Endothelial cell of umbilical vein (primary cell): ENCODE data around the gene KLRF1. TPM values are rescaled to one million over a fixed set of nuclear protein-coding genes. Genes with fewer than 3 reads are reported as not detected.

Experiments
- BruUV-seq: library from RNA; stranded (reverse); fragments of 400-500 nt; replicated peaks from 2 replicates; lab custom pipeline; 2021; lab: Mats Ljungman, UMichigan
- CTCF ChIA-PET: fragments of 300-600, 350-600 bp; sonication (Branson Sonifier 250); formaldehyde crosslinking; loops from one replicate; lab custom pipeline; 2021; ENCODE audit warnings: antibody characterized with exemption, inconsistent platforms; lab: Charles Lee
- POLR2A ChIA-PET: fragments of 300-600, 350-600 bp; sonication (Branson Sonifier 250); formaldehyde crosslinking; loops from one replicate; lab custom pipeline; 2021; ENCODE audit warnings: antibody characterized with exemption, inconsistent platforms; lab: Charles Lee
- DNase-seq: peaks from one replicate; pipeline ENCODE4 v3.0.0-alpha.2; 2011; ENCODE audit warnings: low read depth, low spot score
- FAIRE-seq: peaks from 2 replicates; lab custom pipeline; 2011; peaks lifted over from hg19 to GRCh38; lab: Jason Lieb, UNC
- H2AFZ ChIP-seq: 2 replicates; pipeline ENCODE4 v1.6.0; 2012; ENCODE audit warnings: low read depth, low read length, control low read depth, inconsistent platforms
- H3K27ac ChIP-seq: 2 replicates; pipeline ENCODE4 v1.5.1; 2011; ENCODE audit warnings: low read depth, mild to moderate bottlenecking, control low read depth, low read length, moderate library complexity; ENCODE audit not compliant: insufficient read depth
- H3K27me3 ChIP-seq, 2 experiments: 2 replicates each; pipeline versions ENCODE4 v1.6.0 to v1.6.1; 2011; ENCODE audit warnings: low read length in 2 of 2, mixed read lengths in 1 of 2; ENCODE audit not compliant: control insufficient read depth in 2 of 2, insufficient read depth in 2 of 2
- H3K36me3 ChIP-seq, 2 experiments: 2 replicates in 1 of 2; 3 replicates in 1 of 2; pipeline ENCODE4 v1.5.1; 2011; ENCODE audit warnings: low read length in 2 of 2, mild to moderate bottlenecking in 1 of 2, moderate library complexity in 1 of 2; ENCODE audit not compliant: control insufficient read depth in 2 of 2, insufficient read depth in 2 of 2; ENCODE audit errors: extremely low read depth in 1 of 2
- H3K4me1 ChIP-seq: 3 replicates; pipeline ENCODE4 v1.5.1; 2011; ENCODE audit warnings: mild to moderate bottlenecking, low read length; ENCODE audit not compliant: control insufficient read depth, insufficient read depth; ENCODE audit errors: extremely low read depth
- H3K4me2 ChIP-seq: 2 replicates; pipeline ENCODE4 v1.6.1; 2011; ENCODE audit warnings: low read length, control low read depth, mixed read lengths; ENCODE audit not compliant: insufficient read depth
- H3K4me3 ChIP-seq, 3 experiments: fragments of 200-600 bp in 1 of 3; sonication (generic), shearing (Covaris generic) in 1 of 3; replicated peaks in 1 of 3; 2 replicates each; pipeline ENCODE4 v1.5.1; 2011 to 2016; ENCODE audit warnings: control low read depth in 3 of 3, low read length in 3 of 3, mild to moderate bottlenecking in 2 of 3, inconsistent platforms in 1 of 3, low read depth in 1 of 3, moderate library complexity in 1 of 3; ENCODE audit not compliant: insufficient read depth in 1 of 3
- H3K79me2 ChIP-seq: 2 replicates; pipeline ENCODE4 v1.6.0; 2012; ENCODE audit warnings: low read length, inconsistent platforms; ENCODE audit not compliant: control insufficient read depth, insufficient read depth
- H3K9ac ChIP-seq: replicated peaks from 2 replicates; pipeline ENCODE3; 2011; ENCODE audit warnings: low read length, control low read depth; ENCODE audit not compliant: insufficient read depth; ENCODE audit errors: extremely low read depth
- H3K9me1 ChIP-seq: replicated peaks from 3 replicates; pipeline ENCODE4 v1.6.0; 2011; ENCODE audit warnings: mild to moderate bottlenecking, low read length; ENCODE audit not compliant: control insufficient read depth, insufficient read depth; ENCODE audit errors: extremely low read depth
- H3K9me3 ChIP-seq: replicated peaks from 2 replicates; pipeline ENCODE4 v1.5.1; 2012; ENCODE audit warnings: low read length, inconsistent platforms; ENCODE audit not compliant: control insufficient read depth, insufficient read depth
- H4K20me1 ChIP-seq: replicated peaks from 2 replicates; pipeline ENCODE3; 2011; ENCODE audit warnings: mild to moderate bottlenecking, low read length; ENCODE audit not compliant: control insufficient read depth, insufficient read depth; ENCODE audit errors: extremely low read depth
- EZH2 ChIP-seq: IDR thresholded peaks from 2 replicates; pipeline ENCODE4 v1.6.1; 2012; ENCODE audit warnings: borderline replicate concordance, low read depth, mild to moderate bottlenecking, moderate library complexity, low read length, inconsistent platforms; ENCODE audit not compliant: severe bottlenecking
- FOS ChIP-seq: IDR thresholded peaks from 2 replicates; pipeline ENCODE4 v1.6.1; 2011; ENCODE audit warnings: mild to moderate bottlenecking, low read length, moderate library complexity, borderline replicate concordance; ENCODE audit not compliant: insufficient read depth
- GATA2 ChIP-seq: IDR thresholded peaks from 2 replicates; pipeline ENCODE4 v1.7.0; 2011; ENCODE audit warnings: low read depth, mild to moderate bottlenecking, moderate library complexity, mixed read lengths, low read length; ENCODE audit not compliant: insufficient read length, insufficient read depth
- JUN ChIP-seq: IDR thresholded peaks from 2 replicates; pipeline ENCODE4 v1.6.1; 2011; ENCODE audit warnings: borderline replicate concordance, low read depth; ENCODE audit not compliant: insufficient read length, insufficient read depth
- MYC ChIP-seq: IDR thresholded peaks from one replicate; pipeline ENCODE4 v1.6.1; 2011; ENCODE audit warnings: mild to moderate bottlenecking, low read depth, low read length
- POLR2A ChIP-seq: IDR thresholded peaks from 2 replicates; pipeline ENCODE4 v1.6.1; 2012; ENCODE audit warnings: low read depth, mild to moderate bottlenecking, control low read depth, low read length
- POLR2AphosphoS5 ChIP-seq: IDR thresholded peaks from 2 replicates; pipeline ENCODE4 v1.6.1; 2012; ENCODE audit warnings: low read depth, mild to moderate bottlenecking, control low read depth, low read length, moderate library complexity; ENCODE audit not compliant: insufficient read depth
- dilution Hi-C: fragments of 300-500 bp; cut with MboI; formaldehyde crosslinking; loops from one replicate; pipeline ENCODE4 v1.15.0; 2019; ENCODE audit warnings: low sequenced_read_pairs; ENCODE audit not compliant: extremely low pct_ligation_motif_present
- intact Hi-C: fragments of 100-400 bp; cut with micrococcal nuclease; formaldehyde crosslinking; loops from one replicate; pipeline ENCODE4 v1.10.0; 2022
- polyA plus RNA-seq, 4 experiments: library from polyadenylated mRNA; depleted of rRNA in 3 of 4; stranded (reverse) in 3 of 4; unstranded in 1 of 4; fragments of >200 nt; gene quantifications; 2 replicates each; pipeline versions ENCODE4 v1.2.1 to v1.2.3, GENCODE V29; 2011 to 2012; ENCODE audit warnings: missing spikeins in 1 of 4
- total RNA-seq: library from RNA; stranded (reverse); gene quantifications from 2 replicates; pipeline ENCODE4 v1.2.3, GENCODE V29; 2021
- TF ChIP-seq, protein P1 (sequence below): IDR thresholded peaks from 2 replicates; pipeline ENCODE4 v1.6.1; 2011; ENCODE audit not compliant: insufficient read depth, insufficient read length
- TF ChIP-seq, protein P2 (sequence below), 2 donors: IDR thresholded peaks; 1 replicate in 1 of 2; 2 replicates in 1 of 2; pipeline ENCODE4 v1.5.1; 2011; ENCODE audit warnings: low read length in 2 of 2, mild to moderate bottlenecking in 2 of 2, moderate library complexity in 2 of 2, control low read depth in 1 of 2, inconsistent platforms in 1 of 2, low read depth in 1 of 2; ENCODE audit not compliant: insufficient read depth in 1 of 2; ENCODE audit errors: extremely low read depth in 1 of 2

Gene KLRF1
- total and polyA plus RNA-seq, 2 donors (not counting 3 experiments of a cell fraction or from before 2014, with no cell fraction given) = not detected

DNA sequence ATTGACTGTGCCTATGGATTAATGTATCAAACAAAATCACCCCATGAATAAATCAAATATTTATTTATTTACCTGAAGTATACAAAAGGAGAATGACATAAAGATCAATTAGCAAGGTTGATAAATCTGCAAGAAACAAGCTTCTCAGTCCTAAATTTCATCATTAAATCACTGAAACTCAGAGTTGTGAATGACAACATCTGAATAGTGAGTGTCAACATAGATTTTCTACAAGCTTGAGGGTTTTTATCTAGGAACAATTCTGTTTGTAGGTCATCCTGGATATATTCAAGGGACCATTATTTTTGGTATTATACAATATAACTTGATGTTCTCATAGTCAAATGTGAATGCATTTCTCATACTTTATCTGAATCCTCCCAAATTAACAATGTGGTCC lies 17.4 kb upstream of the KLRF1 start:
- TF ChIP-seq, protein P1, sequence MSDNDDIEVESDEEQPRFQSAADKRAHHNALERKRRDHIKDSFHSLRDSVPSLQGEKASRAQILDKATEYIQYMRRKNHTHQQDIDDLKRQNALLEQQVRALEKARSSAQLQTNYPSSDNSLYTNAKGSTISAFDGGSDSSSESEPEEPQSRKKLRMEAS = no peak
- TF ChIP-seq POLR2AphosphoS5 = no peak
- TF ChIP-seq, protein P2, sequence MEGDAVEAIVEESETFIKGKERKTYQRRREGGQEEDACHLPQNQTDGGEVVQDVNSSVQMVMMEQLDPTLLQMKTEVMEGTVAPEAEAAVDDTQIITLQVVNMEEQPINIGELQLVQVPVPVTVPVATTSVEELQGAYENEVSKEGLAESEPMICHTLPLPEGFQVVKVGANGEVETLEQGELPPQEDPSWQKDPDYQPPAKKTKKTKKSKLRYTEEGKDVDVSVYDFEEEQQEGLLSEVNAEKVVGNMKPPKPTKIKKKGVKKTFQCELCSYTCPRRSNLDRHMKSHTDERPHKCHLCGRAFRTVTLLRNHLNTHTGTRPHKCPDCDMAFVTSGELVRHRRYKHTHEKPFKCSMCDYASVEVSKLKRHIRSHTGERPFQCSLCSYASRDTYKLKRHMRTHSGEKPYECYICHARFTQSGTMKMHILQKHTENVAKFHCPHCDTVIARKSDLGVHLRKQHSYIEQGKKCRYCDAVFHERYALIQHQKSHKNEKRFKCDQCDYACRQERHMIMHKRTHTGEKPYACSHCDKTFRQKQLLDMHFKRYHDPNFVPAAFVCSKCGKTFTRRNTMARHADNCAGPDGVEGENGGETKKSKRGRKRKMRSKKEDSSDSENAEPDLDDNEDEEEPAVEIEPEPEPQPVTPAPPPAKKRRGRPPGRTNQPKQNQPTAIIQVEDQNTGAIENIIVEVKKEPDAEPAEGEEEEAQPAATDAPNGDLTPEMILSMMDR (IDR thresholded peaks at IDR 0.05; ENCODE audit: extremely low read depth in 1 of 2, insufficient read depth in 1 of 2, low read depth in 1 of 2, low read length in 2 of 2) = no peak
- no peak for TF ChIP-seq MYC
- no peak overlapping the region for H2AFZ ChIP-seq
- no peaks in the 10 kb centered on the region for H3K9me1 ChIP-seq
- DNase-seq = no peak
- no peaks in the 10 kb centered on the region for H3K36me3 ChIP-seq
- H3K4me3 ChIP-seq = no peak overlapping the region
- FAIRE-seq = no peak
- H3K27me3 ChIP-seq = no peaks in the 10 kb centered on the region
- ChIA-PET CTCF (interaction anchor here (0.9 to 7.9 kb wide), 3 partner anchors 11 to 200 kb away, joined by 3 to 62 read pairs (median 4); no protein-coding TSS in a partner anchor), POLR2A (no interaction called here)
- no peaks in the 10 kb centered on the region for H3K4me1 ChIP-seq
- dilution Hi-C loops = no loop called here
- intact Hi-C loops = no loop called here
- H3K9ac ChIP-seq = no peak overlapping the region
- H4K20me1 ChIP-seq = no peaks in the 10 kb centered on the region
- BruUV-seq = no TSS peak
- H3K4me2 ChIP-seq = no peak overlapping the region
- H3K9me3 ChIP-seq = no peaks in the 10 kb centered on the region
- no peaks in the 10 kb centered on the region for H3K79me2 ChIP-seq
- no peak overlapping the region for H3K27ac ChIP-seq

- H4K20me1 ChIP-seq = no peaks in the 10 kb centered on the region
- POLR2A ChIA-PET = no interaction called here
- H3K4me3 ChIP-seq = no peak overlapping the region
- TF ChIP-seq MYC = no peak
- TF ChIP-seq EZH2 = no peak
- TF ChIP-seq FOS = no peak
- no peak for TF ChIP-seq JUN
- TF ChIP-seq GATA2 = no peak
- TF ChIP-seq POLR2A = no peak
- TF ChIP-seq, protein P1 = no peak
- no peak for TF ChIP-seq POLR2AphosphoS5
- DNase-seq (no peak), FAIRE-seq (no peak)
- H3K9ac ChIP-seq = no peak overlapping the region
- no peaks in the 10 kb centered on the region for H3K9me3 ChIP-seq
- no peaks in the 10 kb centered on the region for H3K27me3 ChIP-seq
- intact Hi-C loops = no loop called here
- peak overlapping the region; percentile 11 for H2AFZ ChIP-seq
- H3K27ac ChIP-seq = no peak overlapping the region
- H3K4me1 ChIP-seq = no peaks in the 10 kb centered on the region
- H3K36me3 ChIP-seq = no peaks in the 10 kb centered on the region
- H3K4me2 ChIP-seq = no peak overlapping the region
- no TSS peak for BruUV-seq
- H3K9me1 ChIP-seq = no peaks in the 10 kb centered on the region
- CTCF ChIA-PET = interaction anchor here (1.1 to 7.9 kb wide), 2 partner anchors 60 to 130 kb away, joined by 3 to 62 read pairs; no protein-coding TSS in a partner anchor
- dilution Hi-C loops = no loop called here
- H3K79me2 ChIP-seq = no peaks in the 10 kb centered on the region
Measured at GRCh38 chr12:9810671-9811070, 16.6 kb upstream of the KLRF1 start.
